GM20431 (cell line): ENCODE results near the gene MOB3C.
"Not testable (repeated sequence)": the region's sequence is repeated elsewhere in the genome, so short reads cannot be mapped to it uniquely, and the experiment has no call there.

ENCODE experiments used
- in situ Hi-C: fragments of 300-500 bp; cut with MseI, MboI; formaldehyde crosslinking; loops from one replicate; pipeline ENCODE4 v1.15.0; 2020; ENCODE audit warnings: low sequenced_read_pairs; ENCODE audit not compliant: unreplicated experiment

MOB3C gene

GRCh38 chr1:46616277-46617107, at the start of gene MOB3C:
TSS of gene MOB3C (minus strand) at chr1:46616811. CDS start at chr1:46613321, 3,490 bp downstream.
- in situ Hi-C loops, result no loop called here

DNA sequence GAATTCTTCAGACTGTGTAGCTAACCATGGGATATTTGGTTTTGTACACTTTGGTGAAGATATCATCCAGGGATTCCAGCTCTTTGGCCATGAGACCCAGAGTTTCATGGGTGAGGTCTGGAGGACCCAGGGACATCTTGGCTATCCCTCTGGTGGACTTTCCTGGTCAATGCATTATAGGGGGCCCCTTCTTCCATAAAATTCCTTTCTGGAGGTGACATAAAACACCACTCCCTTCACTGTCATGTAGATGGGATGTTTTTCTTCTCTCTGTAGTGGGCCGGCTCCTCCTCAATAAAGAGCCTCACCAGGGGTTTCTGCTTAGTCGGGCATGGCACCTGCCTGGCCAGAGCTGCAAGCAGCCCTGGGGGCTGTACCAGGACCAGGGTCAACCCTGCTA, 49.4 kb upstream of the MOB3C start:
- in situ Hi-C loops, result no loop called here

GRCh38 chr1:46662919-46663318, 46.3 kb upstream of the MOB3C start:
- in situ Hi-C loops, result not testable (repeated sequence)

DNA sequence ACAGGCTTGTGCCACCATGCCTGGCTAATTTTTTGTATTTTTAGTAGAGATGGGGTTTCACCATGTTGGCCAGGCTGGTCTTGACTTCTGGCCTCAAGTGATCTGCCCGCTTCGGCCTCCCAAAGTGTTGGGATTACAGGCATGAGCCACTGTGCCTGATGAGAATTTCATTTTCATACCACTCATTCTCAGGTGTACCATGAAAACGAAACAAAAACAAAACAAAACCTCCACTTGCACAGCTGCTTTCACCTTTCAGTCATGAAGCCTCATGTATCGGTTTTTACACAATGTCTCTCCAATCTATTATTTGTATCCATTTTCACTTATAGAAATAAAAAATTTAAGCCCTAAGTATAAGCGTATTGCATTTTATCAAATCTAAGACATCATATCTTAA, 43.5 kb upstream of the MOB3C start:
- in situ Hi-C loops, result not testable (repeated sequence)

GRCh38 chr1:46659307-46659870, 42.8 kb upstream of the MOB3C start:
- in situ Hi-C loops, result no loop called here

DNA sequence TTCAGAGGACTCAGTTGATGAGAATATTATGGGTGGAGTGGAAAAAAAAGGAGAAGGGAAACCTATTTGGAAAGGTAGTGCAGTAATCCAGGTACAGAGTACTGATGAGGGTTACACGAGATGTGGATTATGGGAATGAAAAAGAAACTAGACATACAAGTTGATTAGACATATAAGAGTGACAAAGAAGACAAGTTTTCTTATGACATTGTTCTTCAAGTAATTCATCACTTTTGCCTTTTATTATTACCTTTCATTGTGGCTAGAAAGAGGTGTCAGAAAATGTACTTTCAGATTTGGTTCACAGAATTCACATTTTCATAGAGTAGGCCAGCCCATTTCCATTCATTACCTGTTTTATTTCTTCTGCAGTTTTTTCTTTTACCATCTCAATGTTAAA, 41.2 kb upstream of the MOB3C start:
- in situ Hi-C loops, result no loop called here

- in situ Hi-C loops, result no loop called here
Measured at GRCh38 chr1:46656643-46657042, 40.0 kb upstream of the MOB3C start.

DNA sequence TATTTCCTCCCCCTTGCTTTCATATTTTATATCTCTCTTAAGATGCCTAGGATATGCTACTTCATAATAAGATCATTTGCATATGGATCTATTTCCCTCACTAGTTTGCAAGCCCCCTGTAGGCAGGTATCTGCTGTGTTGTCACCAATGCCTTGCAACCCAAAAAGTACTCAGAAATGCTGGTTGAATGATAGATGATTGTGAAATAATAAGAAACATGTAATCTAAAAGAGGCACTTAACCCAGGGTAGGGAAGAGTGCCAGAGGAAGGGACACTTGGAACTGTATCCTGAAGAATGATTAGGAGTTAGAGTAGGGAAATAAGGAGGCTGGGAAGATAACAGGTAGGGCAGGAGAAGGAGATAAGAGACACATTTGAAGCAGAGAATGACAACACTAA, 39.2 kb upstream of the MOB3C start:
- in situ Hi-C loops, result no loop called here

DNA sequence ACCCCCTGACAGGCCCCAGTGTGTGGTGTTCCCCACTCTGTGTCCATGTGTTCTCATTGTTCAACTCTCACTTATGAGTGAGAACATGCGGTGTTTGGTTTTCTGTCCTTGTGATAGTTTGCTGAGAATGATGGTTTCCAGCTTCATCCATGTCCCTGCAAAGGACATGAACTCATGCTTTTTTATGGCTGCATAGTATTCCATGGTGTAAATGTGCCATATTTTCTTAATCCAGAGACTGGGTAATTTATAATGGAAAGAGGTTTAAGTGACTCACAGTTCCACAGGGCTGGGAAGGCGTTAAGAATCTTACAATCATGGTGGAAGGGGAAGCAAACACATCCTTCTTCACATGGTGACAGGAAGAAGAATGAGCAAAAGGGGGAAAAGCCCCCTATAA, 38.1 kb upstream of the MOB3C start:
- in situ Hi-C loops, result not testable (repeated sequence)

DNA sequence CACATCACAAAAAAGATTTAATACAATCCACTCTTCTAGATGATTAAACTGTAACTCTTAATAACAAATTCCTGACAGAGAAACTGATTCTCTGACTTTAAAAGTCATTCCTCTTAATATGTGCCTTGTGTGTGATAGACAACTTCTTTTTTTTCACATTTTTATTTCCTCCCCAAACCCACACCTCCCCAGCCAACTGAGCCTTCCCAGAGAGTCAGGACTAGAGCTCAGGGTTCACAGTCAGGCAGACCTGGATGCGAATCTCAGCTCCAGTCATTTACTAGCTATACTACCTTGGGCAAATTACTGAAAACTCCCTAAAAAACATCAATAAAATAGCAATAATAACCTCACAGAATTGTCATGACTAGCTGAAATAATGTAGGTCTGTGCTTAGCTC, 37.4 kb upstream of the MOB3C start:
- in situ Hi-C loops, result no loop called here

- in situ Hi-C loops, result no loop called here
Measured at GRCh38 chr1:46653405-46653958, 36.9 kb upstream of the MOB3C start.

GRCh38 chr1:46652321-46653100, 35.9 kb upstream of the MOB3C start:
- in situ Hi-C loops, result no loop called here

- in situ Hi-C loops, result not testable (repeated sequence)
Measured at GRCh38 chr1:46651152-46651551, 34.5 kb upstream of the MOB3C start.

GRCh38 chr1:46650491-46650890, 33.9 kb upstream of the MOB3C start:
- in situ Hi-C loops, result no loop called here

DNA sequence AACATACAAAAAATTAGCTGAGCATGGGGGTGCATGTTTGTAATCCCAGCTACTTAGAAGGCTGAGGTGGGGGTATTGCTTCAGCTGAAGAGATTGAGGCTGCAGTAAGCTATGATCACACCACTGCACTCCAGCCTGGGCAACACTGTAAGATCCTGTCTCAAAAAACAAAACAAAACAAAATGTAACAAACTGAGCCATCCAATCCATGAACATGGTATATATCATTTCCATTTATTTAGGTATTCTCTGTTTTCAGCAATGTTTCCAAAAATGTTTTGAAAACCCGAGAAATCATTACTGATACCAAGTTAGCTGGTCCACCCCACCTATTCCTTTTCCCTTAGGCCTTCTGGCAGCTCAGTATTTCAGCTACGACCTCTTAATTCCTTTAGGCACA, 33.2 kb upstream of the MOB3C start:
- in situ Hi-C loops, result no loop called here

DNA sequence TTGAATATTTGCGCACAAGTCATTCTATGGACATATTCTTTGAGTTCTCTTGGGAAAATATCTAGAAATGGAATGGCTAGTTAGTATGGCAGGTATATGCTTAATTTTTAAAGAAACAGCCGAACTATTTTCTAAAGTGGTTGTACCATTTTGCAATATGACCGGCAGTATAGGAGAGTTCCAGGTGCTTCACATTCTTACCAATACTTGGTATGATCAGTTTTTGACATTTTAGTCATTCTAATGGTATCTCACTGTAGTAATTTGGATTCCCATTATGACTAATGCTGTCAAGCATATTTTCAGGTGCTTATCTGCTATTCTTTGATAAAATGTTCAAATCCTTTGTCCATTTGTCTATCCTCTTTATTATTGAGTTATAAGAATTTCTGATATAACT, 31.0 kb upstream of the MOB3C start:
- in situ Hi-C loops, result no loop called here

DNA sequence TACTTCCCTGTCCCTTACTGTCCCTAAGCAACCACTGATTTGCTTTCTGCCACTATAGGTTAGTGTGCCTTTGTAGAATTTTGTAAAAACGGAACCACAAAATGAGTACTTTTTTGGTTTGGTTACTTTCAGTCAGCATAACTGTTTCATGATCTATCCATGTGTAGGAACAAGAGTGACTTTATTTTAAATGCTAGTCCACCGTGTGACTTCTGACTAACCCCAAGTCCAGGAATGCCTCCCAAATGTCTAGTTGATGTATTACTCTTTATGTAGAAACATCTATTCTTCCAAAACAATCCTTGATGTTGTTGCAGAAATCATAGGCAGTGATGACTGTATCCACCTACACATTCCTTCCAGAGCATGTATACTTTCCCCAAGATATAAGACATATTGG, 30.2 kb upstream of the MOB3C start:
- in situ Hi-C loops, result no loop called here

DNA sequence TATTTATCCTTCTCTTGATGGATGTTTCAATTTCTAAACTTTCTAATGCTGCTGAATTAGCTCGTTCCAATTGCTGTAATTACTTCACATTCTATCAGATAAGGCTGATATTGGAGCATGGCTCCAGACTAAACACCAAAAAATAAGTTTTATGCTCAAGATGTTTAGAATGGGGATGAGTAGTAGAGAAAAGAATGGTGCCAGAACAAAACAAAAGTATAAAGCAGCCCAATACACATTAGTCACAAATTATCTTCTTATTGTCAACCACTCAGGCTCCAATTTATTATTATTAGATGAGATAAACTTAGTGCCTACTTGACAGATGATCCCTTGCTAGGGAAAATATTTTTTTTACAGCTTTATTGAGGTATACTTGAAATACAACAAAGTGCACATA, 29.7 kb upstream of the MOB3C start:
- in situ Hi-C loops, result no loop called here

- in situ Hi-C loops, result no loop called here
Measured at GRCh38 chr1:46645815-46646214, 29.2 kb upstream of the MOB3C start.

GRCh38 chr1:46643368-46643775, 26.8 kb upstream of the MOB3C start:
- in situ Hi-C loops, result no loop called here
